HG02798 (cell line): Measurements from ENCODE around the gene TDRD3.

Experiments used
- ATAC-seq: cut with Tn5 transposase; IDR thresholded peaks from one replicate; pipeline ENCODE4 v1.9.1; 2021; ENCODE audit warnings: mild to moderate bottlenecking; ENCODE audit not compliant: unreplicated experiment, poor library complexity

Gene TDRD3

DNA sequence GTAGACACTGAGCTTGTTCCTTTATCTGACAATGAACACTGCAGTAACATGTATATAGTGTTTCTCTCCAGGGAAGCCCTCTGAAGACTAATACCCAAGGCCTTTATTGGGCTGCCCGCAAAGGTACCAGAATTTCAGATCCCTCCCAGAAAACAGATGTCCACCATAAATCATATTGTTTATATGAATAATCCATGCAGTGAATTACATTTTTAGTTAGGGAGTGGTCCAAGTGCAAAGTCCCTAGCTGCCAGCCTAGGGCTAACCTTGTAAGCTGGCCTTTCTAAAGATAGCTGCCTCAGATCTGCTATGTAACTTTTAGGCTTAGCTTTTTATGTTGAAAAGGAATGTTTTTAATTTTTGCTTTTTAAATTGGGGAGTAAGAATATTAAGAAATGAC is 44.7 kb downstream of the TDRD3 start:
- no peak for ATAC-seq

DNA sequence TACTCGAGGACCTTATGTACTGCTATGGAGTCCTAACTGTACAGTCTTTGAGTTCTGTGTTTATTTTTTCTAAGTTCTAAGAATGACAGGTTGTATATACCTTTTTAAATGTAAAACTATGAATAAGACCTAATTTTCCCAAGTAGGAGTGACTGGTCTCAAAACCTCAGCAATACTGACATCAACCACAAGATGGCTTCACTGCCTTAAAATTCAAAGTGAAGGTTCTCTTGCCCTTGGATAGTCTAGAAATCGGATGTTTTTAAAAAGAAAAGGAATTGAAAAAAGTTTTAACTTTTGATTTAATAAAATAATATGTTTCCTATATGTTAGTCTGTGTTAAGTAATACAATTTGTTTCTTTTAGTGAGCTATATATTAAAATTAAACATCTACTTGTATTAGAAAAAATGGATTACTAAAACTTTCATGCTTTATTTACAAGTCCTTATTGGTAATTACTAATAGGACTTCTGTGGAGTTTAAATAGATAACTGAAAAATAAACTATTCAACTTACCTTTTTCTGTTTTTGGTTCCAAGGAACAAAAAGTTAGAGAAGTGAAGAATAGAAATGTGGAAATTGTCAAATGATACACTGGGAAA is 52.0 kb downstream of the TDRD3 start:
- ATAC-seq = peak; percentile 77

DNA sequence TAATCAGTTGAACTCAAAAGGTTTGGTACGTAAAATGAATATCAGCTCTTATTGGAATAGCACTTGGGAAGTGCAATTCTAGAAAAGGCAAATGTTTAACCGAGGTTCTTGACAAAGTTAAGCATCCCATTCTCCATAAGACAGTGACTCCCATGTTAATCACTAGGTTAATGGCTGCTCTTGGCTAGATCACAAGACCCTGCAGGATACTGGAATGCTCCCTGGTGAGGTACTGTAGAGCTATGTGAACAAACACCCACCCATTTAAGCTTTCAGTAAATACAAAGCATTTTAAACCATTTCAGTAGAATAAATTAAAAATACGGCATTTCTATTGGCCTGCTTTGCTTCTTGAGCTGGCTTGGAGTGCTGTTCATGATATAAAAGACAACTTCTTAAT is 56.5 kb downstream of the TDRD3 start:
- no peak for ATAC-seq

DNA sequence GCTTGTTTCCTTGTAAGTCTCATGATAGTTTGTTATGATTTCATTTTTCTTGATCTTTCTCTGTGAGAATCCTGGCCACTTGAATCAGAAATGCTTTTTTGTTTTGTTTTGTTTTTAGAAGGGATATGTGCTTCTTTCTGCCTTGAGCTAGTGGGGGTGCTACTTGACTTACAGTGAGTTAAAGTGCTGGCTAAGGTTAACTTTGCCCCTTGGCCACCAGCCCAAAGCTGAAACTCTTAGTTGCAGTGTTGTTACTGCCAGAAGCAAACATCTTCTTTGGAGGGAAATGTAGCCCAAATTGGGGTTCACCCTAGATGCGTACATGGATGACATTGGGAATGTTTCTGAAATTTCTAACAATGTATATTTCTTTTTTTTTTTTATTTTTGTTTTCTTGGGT is 57.4 kb downstream of the TDRD3 start:
- ATAC-seq = no peak

DNA sequence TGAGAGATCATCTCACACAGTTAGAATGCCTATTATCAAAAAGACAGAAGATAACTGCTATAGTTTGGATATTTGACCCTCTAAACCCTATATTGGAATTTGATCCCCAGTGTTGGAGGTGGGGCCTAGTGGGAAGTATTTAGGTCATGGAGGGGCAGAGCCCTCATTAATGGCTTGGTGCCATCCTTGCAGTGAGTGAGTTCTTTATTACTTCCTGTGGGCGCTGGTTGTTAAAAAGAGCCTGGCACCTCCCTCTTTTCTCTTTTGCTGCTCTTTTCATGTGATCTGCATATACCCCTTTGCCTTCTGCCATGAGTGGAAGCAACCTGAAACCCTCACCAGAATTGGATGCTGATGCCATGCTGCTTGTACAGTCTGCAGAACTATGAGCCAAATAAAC is 66.8 kb downstream of the TDRD3 start:
- no peak for ATAC-seq

DNA sequence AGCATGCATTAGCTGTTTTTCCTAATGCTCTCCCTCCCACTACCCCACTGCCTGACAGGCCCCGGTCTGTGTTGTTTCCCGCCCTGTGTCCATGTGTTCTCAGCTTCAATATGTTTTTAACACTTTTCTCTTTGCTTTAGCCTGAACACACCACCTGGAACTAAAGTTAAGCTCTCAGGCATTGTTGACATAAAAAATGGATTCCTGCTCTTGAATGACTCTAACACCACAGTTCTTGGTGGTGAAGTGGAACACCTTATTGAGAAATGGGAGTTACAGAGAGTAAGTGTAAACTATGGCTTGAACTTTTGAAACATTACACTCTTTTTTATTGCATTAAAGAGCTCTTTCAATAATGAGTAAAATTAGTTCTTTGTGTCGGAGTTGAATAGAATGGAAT is 70.1 kb downstream of the TDRD3 start:
- ATAC-seq = no peak

DNA sequence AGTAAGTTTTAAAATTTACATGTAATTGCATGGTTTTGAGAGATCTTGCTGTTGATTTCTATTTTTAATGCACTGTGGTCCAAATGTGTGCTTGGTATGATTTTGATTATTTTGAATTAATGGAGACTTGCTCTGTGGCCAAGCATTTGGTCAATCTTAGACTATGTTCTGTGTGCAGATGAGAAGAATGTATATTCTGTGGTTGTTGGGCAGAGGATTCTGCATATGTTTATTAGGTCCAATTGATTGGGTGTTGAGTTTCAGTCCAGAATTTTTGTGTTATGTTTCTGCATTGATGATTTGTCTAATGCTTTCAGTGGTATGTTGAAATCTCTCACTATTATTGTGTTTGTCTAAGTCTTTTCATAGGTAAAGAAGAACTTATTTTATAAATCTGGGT is 82.3 kb downstream of the TDRD3 start:
- no peak for ATAC-seq

- ATAC-seq = no peak
These were observed 85.0 kb downstream of the TDRD3 start for GRCh38 chr13:60482012-60482411.

GRCh38 chr13:60484865-60485264 is 87.8 kb downstream of the TDRD3 start:
- no peak for ATAC-seq

DNA sequence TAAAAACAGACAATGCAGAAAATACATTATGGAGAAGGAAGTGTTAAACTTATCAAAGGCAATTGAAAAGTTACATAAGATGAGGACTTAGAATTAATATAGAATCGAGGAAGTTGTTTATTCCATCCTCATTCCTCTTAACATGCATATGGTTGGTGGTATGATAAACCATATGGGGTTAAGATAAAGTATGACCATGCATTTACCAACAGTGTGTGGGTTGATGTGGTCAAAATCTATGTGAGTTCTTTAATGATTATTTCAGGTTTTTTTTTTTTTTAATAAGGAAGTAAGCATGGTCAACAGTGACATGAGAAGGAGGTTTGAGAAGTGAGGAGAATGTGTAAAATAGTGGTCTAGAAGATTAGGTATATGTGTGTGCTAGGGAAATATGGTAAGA is 94.5 kb downstream of the TDRD3 start:
- no peak for ATAC-seq

DNA sequence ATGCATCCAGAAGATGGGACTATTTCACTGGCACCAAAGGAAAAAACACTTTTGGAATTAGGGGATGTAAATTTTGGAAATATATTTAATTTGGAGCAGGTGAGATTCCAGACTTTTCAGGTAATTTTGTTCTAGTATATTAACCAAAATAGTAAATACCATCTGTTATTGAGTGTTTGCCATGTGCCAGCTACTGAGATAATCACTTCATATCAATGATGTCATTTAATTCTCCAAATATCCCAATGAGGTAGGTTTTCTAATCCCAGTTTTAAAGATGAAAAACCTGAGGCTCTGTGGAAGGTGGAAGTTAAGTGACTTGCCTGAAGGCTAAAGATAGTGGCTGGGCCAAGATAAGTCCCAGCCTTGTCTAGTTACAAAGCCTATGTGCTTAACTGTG is 95.2 kb downstream of the TDRD3 start:
- ATAC-seq = no peak

DNA sequence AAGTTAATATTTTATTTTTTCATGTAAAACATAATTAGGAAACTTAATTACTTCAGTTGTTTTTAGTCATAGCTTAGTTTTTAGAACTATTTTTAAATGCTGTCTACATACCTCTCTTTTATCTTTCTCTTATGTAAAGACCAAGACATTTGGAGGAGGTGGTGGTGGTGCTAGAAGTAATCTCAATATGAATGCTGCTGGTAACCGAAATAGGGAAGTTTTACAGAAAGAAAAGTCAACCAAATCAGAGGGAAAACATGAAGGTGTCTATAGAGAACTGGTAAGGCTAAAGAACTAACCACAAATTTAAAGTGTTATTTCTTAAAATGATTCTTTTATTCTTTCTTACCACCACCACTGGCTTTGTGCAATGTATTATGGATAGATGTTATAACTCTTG is 97.3 kb downstream of the TDRD3 start:
- ATAC-seq = peak; percentile 57

DNA sequence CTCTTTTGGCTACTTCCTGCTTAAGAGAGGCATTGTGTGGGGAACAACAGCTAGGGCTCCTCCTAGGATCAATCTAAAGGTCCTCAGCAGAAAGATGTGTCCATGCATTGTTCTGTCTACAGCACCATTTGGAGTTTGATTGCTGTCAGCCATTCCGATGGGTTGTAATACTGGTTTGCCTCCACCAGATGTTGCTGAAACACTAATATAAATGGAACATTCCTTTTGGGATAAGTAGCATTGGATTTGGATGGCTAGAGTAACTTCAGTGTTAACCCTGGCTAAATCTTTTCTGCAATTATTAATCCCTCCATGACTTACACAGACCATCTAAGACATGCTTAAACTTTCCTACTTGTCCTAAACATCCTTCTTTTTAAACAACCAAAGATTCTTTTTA is 104.2 kb downstream of the TDRD3 start:
- no peak for ATAC-seq

DNA sequence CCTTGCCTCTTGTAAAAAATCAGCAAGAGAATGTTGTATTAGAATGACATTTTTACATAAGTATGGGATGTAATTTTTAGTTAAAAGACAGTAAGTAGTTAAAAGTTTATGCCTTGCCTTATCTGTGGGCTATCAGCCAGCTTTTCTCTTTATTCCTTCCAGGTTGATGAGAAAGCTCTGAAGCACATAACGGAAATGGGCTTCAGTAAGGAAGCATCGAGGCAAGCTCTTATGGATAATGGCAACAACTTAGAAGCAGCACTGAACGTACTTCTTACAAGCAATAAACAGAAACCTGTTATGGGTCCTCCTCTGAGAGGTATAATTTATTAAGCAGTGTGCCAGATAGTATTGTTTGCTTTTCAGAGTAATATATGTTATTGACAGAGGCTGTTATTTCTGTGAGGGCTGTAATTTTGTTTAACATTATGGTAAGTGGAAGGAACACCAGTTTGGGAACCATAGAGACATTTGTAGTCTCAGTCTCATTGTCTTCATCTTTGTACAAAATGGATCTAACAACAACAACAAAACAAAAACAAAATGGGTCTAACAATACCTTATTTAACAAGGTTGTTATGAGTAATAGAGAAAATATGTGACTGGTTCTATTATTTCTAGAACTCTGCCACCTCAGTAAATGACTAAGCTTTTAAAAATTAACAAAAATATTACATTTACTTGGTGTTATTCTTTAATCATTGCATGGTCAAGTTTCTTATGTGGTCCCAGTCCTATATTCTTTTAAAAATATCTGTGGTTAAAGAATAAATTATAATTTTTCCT is 112.8 kb downstream of the TDRD3 start:
- no peak for ATAC-seq

DNA sequence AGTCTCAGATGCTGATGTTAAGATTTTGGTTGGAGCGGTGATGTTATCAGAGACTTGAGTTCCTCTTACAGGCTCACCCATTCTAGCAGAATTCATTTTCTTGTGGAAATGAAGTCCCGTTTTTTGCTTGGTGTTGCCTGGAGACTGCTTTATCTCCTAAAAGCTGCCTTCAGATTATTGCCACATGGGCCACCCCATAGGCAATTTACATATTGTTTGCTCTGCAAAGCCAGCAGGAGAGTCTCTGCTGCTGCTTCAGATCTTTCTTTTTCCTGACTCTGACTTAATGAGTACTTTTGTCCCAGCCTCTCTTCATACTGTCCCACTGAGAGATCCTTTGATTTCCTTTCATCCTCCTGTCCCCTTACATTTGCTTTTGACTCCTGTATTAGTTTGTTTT is 114.6 kb downstream of the TDRD3 start:
- no peak for ATAC-seq

- ATAC-seq = no peak
These were observed 117.9 kb downstream of the TDRD3 start for GRCh38 chr13:60514891-60515290.

GRCh38 chr13:60519496-60519895 is 122.5 kb downstream of the TDRD3 start:
- no peak for ATAC-seq

GRCh38 chr13:60520902-60521569 is 124.0 kb downstream of the TDRD3 start:
- no peak for ATAC-seq

DNA sequence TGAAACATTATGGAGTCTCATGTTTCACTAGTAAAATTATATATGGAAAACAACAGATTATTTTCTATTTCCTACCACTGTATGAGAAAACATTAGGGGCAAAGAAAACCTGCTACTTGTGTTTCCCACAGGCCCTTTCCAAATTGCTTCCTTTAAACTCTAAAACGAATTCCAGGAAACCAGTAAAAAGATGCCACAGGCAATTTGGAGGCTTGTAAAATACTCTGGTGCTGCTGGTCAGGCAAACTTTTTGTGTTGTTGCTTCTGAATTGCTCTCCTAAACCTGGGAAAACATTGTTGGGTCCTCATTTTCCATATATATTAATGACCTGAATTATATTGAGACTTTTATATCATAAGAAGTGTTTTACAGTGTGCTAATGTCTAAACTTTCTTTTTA is 141.5 kb downstream of the TDRD3 start:
- no peak for ATAC-seq

- ATAC-seq = no peak
These were observed 143.3 kb downstream of the TDRD3 start for GRCh38 chr13:60540276-60540675.

- ATAC-seq = no peak
These were observed 165.2 kb downstream of the TDRD3 start for GRCh38 chr13:60562096-60562780.
